ENCODE measurements around the gene COQ9.

Gene COQ9

DNA sequence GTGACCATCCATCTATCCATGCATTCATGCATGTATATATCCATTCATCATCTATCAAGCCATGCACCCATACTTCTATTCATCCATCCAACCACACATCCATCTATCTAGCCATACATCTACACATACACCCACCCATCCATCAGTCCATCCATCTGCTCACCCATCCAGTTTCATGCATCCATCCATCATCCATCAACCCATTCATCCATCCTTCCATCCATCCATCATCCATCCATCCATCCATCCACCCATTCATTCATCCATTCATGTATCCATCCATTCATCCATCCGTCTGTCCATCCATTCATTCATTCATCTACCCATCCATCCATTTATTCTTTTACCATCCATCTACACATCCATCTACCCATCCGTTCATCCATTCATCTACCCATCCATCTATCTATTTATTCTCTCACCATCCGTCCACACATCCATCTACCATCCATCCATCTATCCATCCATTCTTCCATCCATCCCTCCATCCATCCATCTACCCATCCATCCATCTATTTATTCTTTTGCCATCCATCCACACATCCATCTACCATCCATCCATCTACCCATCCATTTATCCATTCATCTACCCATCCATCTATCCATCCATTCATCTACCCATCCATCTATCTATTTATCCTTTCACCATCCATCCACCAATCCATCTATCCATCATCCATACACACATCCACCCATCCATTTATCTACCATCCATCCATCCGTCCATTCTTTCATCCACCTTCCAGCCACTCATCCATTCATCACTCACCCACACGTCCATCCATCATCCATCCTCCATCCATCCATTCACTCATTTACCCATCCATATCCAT lies 39.5 kb upstream of the COQ9 start:
- no peak overlapping the region for H3K4me3 ChIP-seq (ENCODE audit: low read depth, low read length)
- no peak for DNase-seq (ENCODE audit: low read depth)
- TF ChIP-seq, protein P1, sequence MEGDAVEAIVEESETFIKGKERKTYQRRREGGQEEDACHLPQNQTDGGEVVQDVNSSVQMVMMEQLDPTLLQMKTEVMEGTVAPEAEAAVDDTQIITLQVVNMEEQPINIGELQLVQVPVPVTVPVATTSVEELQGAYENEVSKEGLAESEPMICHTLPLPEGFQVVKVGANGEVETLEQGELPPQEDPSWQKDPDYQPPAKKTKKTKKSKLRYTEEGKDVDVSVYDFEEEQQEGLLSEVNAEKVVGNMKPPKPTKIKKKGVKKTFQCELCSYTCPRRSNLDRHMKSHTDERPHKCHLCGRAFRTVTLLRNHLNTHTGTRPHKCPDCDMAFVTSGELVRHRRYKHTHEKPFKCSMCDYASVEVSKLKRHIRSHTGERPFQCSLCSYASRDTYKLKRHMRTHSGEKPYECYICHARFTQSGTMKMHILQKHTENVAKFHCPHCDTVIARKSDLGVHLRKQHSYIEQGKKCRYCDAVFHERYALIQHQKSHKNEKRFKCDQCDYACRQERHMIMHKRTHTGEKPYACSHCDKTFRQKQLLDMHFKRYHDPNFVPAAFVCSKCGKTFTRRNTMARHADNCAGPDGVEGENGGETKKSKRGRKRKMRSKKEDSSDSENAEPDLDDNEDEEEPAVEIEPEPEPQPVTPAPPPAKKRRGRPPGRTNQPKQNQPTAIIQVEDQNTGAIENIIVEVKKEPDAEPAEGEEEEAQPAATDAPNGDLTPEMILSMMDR (IDR thresholded peaks at IDR 0.05; ENCODE audit: insufficient read depth, low read depth, low read length, missing control alignments) = no peak

DNA sequence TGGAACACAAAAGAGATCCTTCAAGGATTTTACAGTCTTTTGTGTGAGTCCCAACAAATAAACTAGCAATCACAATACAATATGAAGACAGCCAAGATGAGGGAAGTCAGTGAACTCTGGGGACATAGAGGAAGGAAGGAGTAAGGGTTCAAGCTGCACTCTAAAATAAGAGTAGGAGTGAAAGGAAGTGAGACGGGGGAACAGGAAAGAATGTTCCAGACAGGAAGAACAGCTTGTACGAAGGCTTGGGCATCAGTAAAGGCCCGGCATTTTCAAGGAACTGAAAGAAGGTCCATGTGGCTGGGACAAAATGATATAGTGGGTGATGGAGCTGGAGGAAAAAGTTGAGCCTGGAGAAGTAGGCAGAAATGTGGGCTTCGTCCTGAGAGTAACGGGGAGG lies 38.2 kb upstream of the COQ9 start:
- no peak for DNase-seq (ENCODE audit: low read depth)
- no peak overlapping the region for H3K4me3 ChIP-seq (ENCODE audit: low read depth, low read length)
- TF ChIP-seq, protein P1 (IDR thresholded peaks at IDR 0.05; ENCODE audit: insufficient read depth, low read depth, low read length, missing control alignments) = no peak

GRCh38 chr16:57409870-57410587 lies 37.2 kb upstream of the COQ9 start:
- H3K4me3 ChIP-seq (ENCODE audit: low read depth, low read length) = no peak overlapping the region
- TF ChIP-seq, protein P1 (IDR thresholded peaks at IDR 0.05; ENCODE audit: insufficient read depth, low read depth, low read length, missing control alignments) = no peak
- no peak for DNase-seq (ENCODE audit: low read depth)

DNA sequence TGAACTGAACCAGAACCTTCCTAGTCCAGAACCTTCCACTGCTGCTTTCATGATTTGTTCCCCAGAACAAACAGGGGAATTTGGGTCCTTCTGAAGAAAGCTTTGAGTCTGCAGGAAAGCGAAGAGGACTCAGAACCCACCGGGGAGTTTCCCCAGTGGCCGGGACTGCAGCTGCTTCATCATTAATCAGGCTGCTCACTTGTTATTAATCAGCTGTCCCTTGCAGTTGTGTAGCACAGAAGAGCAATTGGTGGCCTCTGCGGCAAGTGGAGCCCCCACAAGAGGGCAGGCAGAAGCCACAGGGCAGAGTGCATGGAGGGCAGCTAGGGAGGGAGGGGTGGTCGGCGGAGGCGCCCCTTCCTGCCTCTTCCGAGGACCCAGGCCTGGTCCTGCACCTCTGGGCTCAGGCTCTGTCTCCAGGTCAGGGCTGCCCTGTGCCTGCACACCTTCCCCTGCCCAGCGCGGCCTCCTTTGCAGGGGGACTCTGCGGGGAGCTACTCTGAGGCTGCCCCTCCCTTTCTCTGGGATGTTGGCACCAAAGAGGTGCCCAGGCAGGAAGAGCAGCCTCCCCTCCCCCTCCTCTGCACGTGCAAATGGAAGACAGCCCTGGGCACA lies 35.8 kb upstream of the COQ9 start:
- DNase-seq (ENCODE audit: low read depth) = peak; percentile 68
- no peak overlapping the region for H3K4me3 ChIP-seq (ENCODE audit: low read depth, low read length)
- TF ChIP-seq, protein P1 (IDR thresholded peaks at IDR 0.05; ENCODE audit: insufficient read depth, low read depth, low read length, missing control alignments) = no peak

- no peak for DNase-seq (ENCODE audit: low read depth)
- TF ChIP-seq, protein P1 (IDR thresholded peaks at IDR 0.05; ENCODE audit: insufficient read depth, low read depth, low read length, missing control alignments) = no peak
- H3K4me3 ChIP-seq (ENCODE audit: low read depth, low read length) = no peak overlapping the region
These were observed 34.7 kb upstream of the COQ9 start for GRCh38 chr16:57412584-57412983.

- TF ChIP-seq, protein P1 (IDR thresholded peaks at IDR 0.05; ENCODE audit: insufficient read depth, low read depth, low read length, missing control alignments) = no peak
- peak; percentile 88 for DNase-seq (ENCODE audit: low read depth)
These were observed 34.0 kb upstream of the COQ9 start for GRCh38 chr16:57413301-57413730.

More at GRCh38 chr16:57413301-57413730, 34.0 kb upstream of the COQ9 start:
- no peak overlapping the region for H3K4me3 ChIP-seq (ENCODE audit: low read depth, low read length)
